Measurements from ENCODE around the gene MVD.

- no peak for TF ChIP-seq CTCF (conservative IDR thresholded peaks at IDR 0.05; ENCODE audit: low read depth in 2 of 2)
- TF ChIP-seq EZH2 (IDR thresholded peaks at IDR 0.05; ENCODE audit: low read depth, unreplicated experiment): no peak
- TF ChIP-seq POLR2AphosphoS5 (IDR thresholded peaks at IDR 0.05; ENCODE audit: low read depth): no peak
- no peak for TF ChIP-seq ZNF331 (CRISPR knock-in tag; IDR thresholded peaks at IDR 0.05; ENCODE audit: low read depth)
- TF ChIP-seq EZH2phosphoT487 (IDR thresholded peaks at IDR 0.05; ENCODE audit: unreplicated experiment): no peak
- no peak for TF ChIP-seq CREB1 (CRISPR knock-in tag; IDR thresholded peaks at IDR 0.05; ENCODE audit: low read depth)
Observed at GRCh38 chr16:88665570-88665969, 2.7 kb upstream of the MVD start.

All from GM23338 (cell line).